Upper lobe of left lung (tissue), 4 donors: ENCODE data around the gene C1QTNF3.
"Not testable (repeated sequence)": the region's sequence is repeated elsewhere in the genome, so short reads cannot be mapped to it uniquely, and the experiment has no call there.

Experiments used
- CTCF ChIP-seq, 6 experiments: fragments of 450-650 bp in 4 of 6; fragments of 200-600 bp in 2 of 6; sonication (generic) in 2 of 6; IDR thresholded peaks; one replicate each; pipeline ENCODE4 v1.5.1; 2016 to 2019; ENCODE audit warnings: antibody characterized with exemption in 6 of 6
- EP300 ChIP-seq, 4 donors: sonication (generic); formaldehyde crosslinking; IDR thresholded peaks; one replicate each; pipeline ENCODE4 v1.5.1; 2017; ENCODE audit warnings: antibody characterized with exemption in 4 of 4, control low read depth in 2 of 4
- POLR2A ChIP-seq, 4 donors: fragments of 450-650 bp; IDR thresholded peaks; one replicate each; pipeline ENCODE4 v1.5.1; 2016 to 2017; ENCODE audit warnings: antibody characterized with exemption in 4 of 4, mild to moderate bottlenecking in 2 of 4
- POLR2AphosphoS5 ChIP-seq, 2 donors: sonication (generic); formaldehyde crosslinking; IDR thresholded peaks; one replicate each; pipeline ENCODE4 v1.5.1; 2017; ENCODE audit warnings: antibody characterized with exemption in 2 of 2

- TF ChIP-seq POLR2AphosphoS5, CTCF, POLR2A, EP300 (IDR thresholded peaks at IDR 0.05): not testable (repeated sequence)
Measured at GRCh38 chr5:34076719-34077364, 33.8 kb upstream of the C1QTNF3 start.
